A549 treated with dexamethasone at 1 μM for 4 hours (cell line): Measurements from ENCODE around the gene IL15. TPM values are rescaled to one million over a fixed set of nuclear protein-coding genes. Genes with fewer than 3 reads are reported as not detected.

Experiments
- total RNA-seq: library from RNA; stranded (reverse); fragments of 200-300 nt; extraction: Qiagen RNA extraction; gene quantifications from 5 replicates; pipeline ENCODE4 v1.2.3, GENCODE V29; 2022

Gene IL15
- 10.1 to 11.2 TPM (median 11.0 TPM) in 5 replicates for total RNA-seq

GRCh38 chr4:141636082-141636770 is at the start of gene IL15:
Gene IL15, plus strand, starts transcription at chr4:141636583. Its CDS starts 82,882 bp downstream, at chr4:141719465.

